Mesothelial cell of epicardium (in vitro differentiated cells): ENCODE results near the gene FOXC2. TPM values are rescaled to one million over a fixed set of nuclear protein-coding genes. Genes with fewer than 3 reads are reported as not detected.

Source experiments
- DNase-seq, 2 experiments: peaks; one replicate each; pipeline ENCODE4 v3.0.0; 2021; ENCODE audit warnings: low spot score in 2 of 2; ENCODE audit not compliant: unreplicated experiment in 2 of 2
- H3K27ac Mint-ChIP-seq: 2 replicates; pipeline ENCODE4 v1.8.0; 2021; ENCODE audit warnings: mixed read lengths
- H3K27me3 Mint-ChIP-seq: 2 replicates; pipeline ENCODE4 v1.8.0; 2021; ENCODE audit warnings: low read depth, mixed read lengths
- H3K36me3 Mint-ChIP-seq: 2 replicates; pipeline ENCODE4 v1.8.0; 2021; ENCODE audit warnings: mixed read lengths
- H3K4me1 Mint-ChIP-seq: 2 replicates; pipeline ENCODE4 v1.8.0; 2021; ENCODE audit warnings: mixed read lengths
- H3K4me3 Mint-ChIP-seq: 2 replicates; pipeline ENCODE4 v1.8.0; 2021; ENCODE audit warnings: mild to moderate bottlenecking, moderate library complexity, mixed read lengths
- H3K9me3 Mint-ChIP-seq: 2 replicates; pipeline ENCODE4 v1.8.0; 2021; ENCODE audit warnings: mixed read lengths
- CTCF ChIP-seq: fragments of 200-600 bp; sonication (generic); IDR thresholded peaks from one replicate; pipeline ENCODE4 v1.5.0; 2021; ENCODE audit warnings: antibody characterized with exemption; ENCODE audit not compliant: unreplicated experiment
- total RNA-seq: library from RNA; stranded (reverse); gene quantifications from 3 replicates; pipeline ENCODE4 v1.2.1, GENCODE V29; 2021

FOXC2 gene
- total RNA-seq, 1 donor from 2014 or later, result 12.3 TPM

- H3K27me3 Mint-ChIP-seq, result peaks cover 75% of the 10 kb centered on the region
- H3K36me3 Mint-ChIP-seq, result peaks cover 6% of the 10 kb centered on the region
- peaks cover 54% of the 10 kb centered on the region for H3K4me1 Mint-ChIP-seq
- DNase-seq, result peak in 1 of 2 experiments; percentile 69
- no peak for TF ChIP-seq CTCF
- no peaks in the 10 kb centered on the region for H3K9me3 Mint-ChIP-seq
- H3K27ac Mint-ChIP-seq, result peak overlapping the region; percentile 71
- peak overlapping the region; percentile 76 for H3K4me3 Mint-ChIP-seq
Measured at GRCh38 chr16:86566966-86567700, 504 bp downstream of the FOXC2 start.

GRCh38 chr16:86567701-86568581, 1.3 kb downstream of the FOXC2 start:
- peaks cover 81% of the 10 kb centered on the region for H3K27me3 Mint-ChIP-seq

DNA sequence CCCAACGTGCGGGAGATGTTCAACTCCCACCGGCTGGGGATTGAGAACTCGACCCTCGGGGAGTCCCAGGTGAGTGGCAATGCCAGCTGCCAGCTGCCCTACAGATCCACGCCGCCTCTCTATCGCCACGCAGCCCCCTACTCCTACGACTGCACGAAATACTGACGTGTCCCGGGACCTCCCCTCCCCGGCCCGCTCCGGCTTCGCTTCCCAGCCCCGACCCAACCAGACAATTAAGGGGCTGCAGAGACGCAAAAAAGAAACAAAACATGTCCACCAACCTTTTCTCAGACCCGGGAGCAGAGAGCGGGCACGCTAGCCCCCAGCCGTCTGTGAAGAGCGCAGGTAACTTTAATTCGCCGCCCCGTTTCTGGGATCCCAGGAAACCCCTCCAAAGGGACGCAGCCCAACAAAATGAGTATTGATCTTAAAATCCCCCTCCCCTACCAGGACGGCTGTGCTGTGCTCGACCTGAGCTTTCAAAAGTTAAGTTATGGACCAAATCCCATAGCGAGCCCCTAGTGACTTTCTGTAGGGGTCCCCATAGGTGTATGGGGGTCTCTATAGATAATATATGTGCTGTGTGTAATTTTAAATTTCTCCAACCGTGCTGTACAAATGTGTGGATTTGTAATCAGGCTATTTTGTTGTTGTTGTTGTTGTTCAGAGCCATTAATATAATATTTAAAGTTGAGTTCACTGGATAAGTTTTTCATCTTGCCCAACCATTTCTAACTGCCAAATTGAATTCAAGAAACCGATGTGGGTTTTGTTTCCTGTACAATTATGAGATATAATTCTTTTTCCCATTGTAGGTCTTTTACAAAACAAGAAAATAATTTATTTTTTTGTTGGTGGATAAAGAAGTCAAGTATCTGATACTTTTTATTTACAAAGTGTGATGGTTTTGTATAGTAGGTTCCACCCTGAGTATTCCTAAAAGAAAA, 2.3 kb downstream of the FOXC2 start:
- peak overlapping the region; percentile 80 for H3K4me3 Mint-ChIP-seq
- peaks cover 51% of the 10 kb centered on the region for H3K4me1 Mint-ChIP-seq
- no peaks in the 10 kb centered on the region for H3K9me3 Mint-ChIP-seq
- H3K36me3 Mint-ChIP-seq, result peaks cover 6% of the 10 kb centered on the region
- no peak for DNase-seq
- peak overlapping the region; percentile 84 for H3K27ac Mint-ChIP-seq
- no peak for TF ChIP-seq CTCF
- H3K27me3 Mint-ChIP-seq, result peaks cover 85% of the 10 kb centered on the region

More at GRCh38 chr16:86567701-86568581, 1.3 kb downstream of the FOXC2 start:
- Mint-ChIP-seq H3K36me3 (peaks cover 6% of the 10 kb centered on the region), H3K27ac (peak overlapping the region; percentile 71), H3K9me3 (no peaks in the 10 kb centered on the region), H3K4me1 (peaks cover 55% of the 10 kb centered on the region), H3K4me3 (peak overlapping the region; percentile 76)
- TF ChIP-seq CTCF, result no peak
- DNase-seq, result no peak

- H3K27ac Mint-ChIP-seq, result peak overlapping the region; percentile 25
- H3K27me3 Mint-ChIP-seq, result peaks cover 81% of the 10 kb centered on the region
- peaks cover 45% of the 10 kb centered on the region for H3K4me1 Mint-ChIP-seq
- H3K4me3 Mint-ChIP-seq, result peak overlapping the region; percentile 80
- H3K9me3 Mint-ChIP-seq, result no peaks in the 10 kb centered on the region
- TF ChIP-seq CTCF, result no peak
- no peak for DNase-seq
- H3K36me3 Mint-ChIP-seq, result peaks cover 6% of the 10 kb centered on the region
Measured at GRCh38 chr16:86569701-86570447, 3.2 kb downstream of the FOXC2 start.
